ENCODE measurements around the gene BRD9.

Gene BRD9

GRCh38 chr5:886716-887325, 5.8 kb downstream of the BRD9 start:
- Mint-ChIP-seq H3K27ac (peak overlapping the region; percentile 71), H3K36me3 (ENCODE audit: low read depth) (peaks cover 86% of the 10 kb centered on the region), H3K4me1 (peaks cover 14% of the 10 kb centered on the region), H3K9me3 (no peaks in the 10 kb centered on the region), H3K27me3 (ENCODE audit: low read depth, poor library complexity) (no peaks in the 10 kb centered on the region), H3K4me3 (no peak overlapping the region)
- no peak for TF ChIP-seq CTCF (IDR thresholded peaks at IDR 0.05)
- no peak for DNase-seq

GRCh38 chr5:886036-886435, 6.6 kb downstream of the BRD9 start:
- Mint-ChIP-seq H3K36me3 (ENCODE audit: low read depth) (peaks cover 86% of the 10 kb centered on the region), H3K4me3 (no peak overlapping the region)
- no peak for DNase-seq

GRCh38 chr5:885529-885928, 7.1 kb downstream of the BRD9 start:
- peaks cover 88% of the 10 kb centered on the region for H3K36me3 Mint-ChIP-seq (ENCODE audit: low read depth)
- DNase-seq: no peak
- H3K4me3 Mint-ChIP-seq: no peak overlapping the region
- H3K27ac Mint-ChIP-seq: no peak overlapping the region
- peaks cover 1% of the 10 kb centered on the region for H3K4me1 Mint-ChIP-seq
- H3K27me3 Mint-ChIP-seq (ENCODE audit: low read depth, poor library complexity): no peaks in the 10 kb centered on the region
- no peaks in the 10 kb centered on the region for H3K9me3 Mint-ChIP-seq
- TF ChIP-seq CTCF (IDR thresholded peaks at IDR 0.05): no peak

More at GRCh38 chr5:886036-886435, 6.6 kb downstream of the BRD9 start:
- no peak for TF ChIP-seq CTCF (IDR thresholded peaks at IDR 0.05)
- Mint-ChIP-seq H3K27ac (no peak overlapping the region), H3K9me3 (no peaks in the 10 kb centered on the region), H3K27me3 (ENCODE audit: low read depth, poor library complexity) (no peaks in the 10 kb centered on the region), H3K4me1 (peaks cover 6% of the 10 kb centered on the region)

- no peaks in the 10 kb centered on the region for H3K27me3 Mint-ChIP-seq (ENCODE audit: low read depth, poor library complexity)
- no peak for TF ChIP-seq CTCF (IDR thresholded peaks at IDR 0.05)
- no peak for DNase-seq
- no peak overlapping the region for H3K4me3 Mint-ChIP-seq
- no peaks in the 10 kb centered on the region for H3K9me3 Mint-ChIP-seq
- peaks cover 88% of the 10 kb centered on the region for H3K36me3 Mint-ChIP-seq (ENCODE audit: low read depth)
- no peaks in the 10 kb centered on the region for H3K4me1 Mint-ChIP-seq
- no peak overlapping the region for H3K27ac Mint-ChIP-seq
These were observed 7.5 kb downstream of the BRD9 start for GRCh38 chr5:885127-885442.

- Mint-ChIP-seq H3K27me3 (ENCODE audit: low read depth, poor library complexity) (no peaks in the 10 kb centered on the region), H3K4me3 (no peak overlapping the region), H3K9me3 (no peaks in the 10 kb centered on the region), H3K27ac (no peak overlapping the region), H3K4me1 (no peaks in the 10 kb centered on the region), H3K36me3 (ENCODE audit: low read depth) (peaks cover 85% of the 10 kb centered on the region)
- DNase-seq: no peak
- TF ChIP-seq CTCF (IDR thresholded peaks at IDR 0.05): no peak
These were observed 8.1 kb downstream of the BRD9 start for GRCh38 chr5:884345-885126.
